ENCODE results near the gene WDR1.

Gene WDR1

DNA sequence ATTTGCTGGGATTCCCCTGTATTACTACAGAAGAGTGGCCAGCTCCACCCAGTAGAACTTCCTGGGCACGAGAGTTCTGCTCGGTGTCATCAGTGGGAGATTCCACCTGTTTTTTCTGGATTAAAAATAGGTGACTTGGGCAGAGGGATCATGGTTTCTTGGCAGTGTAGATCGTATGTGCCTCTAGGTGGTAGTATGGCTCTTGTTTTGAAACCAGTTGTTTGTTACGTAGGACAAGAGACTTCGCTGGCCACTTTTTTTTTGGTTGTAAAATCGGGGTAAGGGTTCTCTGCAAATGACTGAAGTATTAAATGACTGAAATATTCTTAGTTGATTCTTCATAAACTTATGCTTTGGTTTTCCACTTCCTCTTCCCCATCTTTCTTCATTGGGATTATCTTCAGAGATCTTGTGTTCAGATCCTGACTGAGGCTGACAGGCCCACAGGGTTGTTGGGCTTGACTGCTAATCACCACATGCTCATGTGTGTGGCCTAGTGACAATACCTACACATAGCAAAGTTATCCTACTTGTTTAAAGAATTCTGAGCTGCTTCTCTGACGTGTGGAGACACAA lies 43.8 kb upstream of the WDR1 start:
- peak; percentile 65 for DNase-seq (ENCODE audit: low read depth)
- TF ChIP-seq, protein P1, sequence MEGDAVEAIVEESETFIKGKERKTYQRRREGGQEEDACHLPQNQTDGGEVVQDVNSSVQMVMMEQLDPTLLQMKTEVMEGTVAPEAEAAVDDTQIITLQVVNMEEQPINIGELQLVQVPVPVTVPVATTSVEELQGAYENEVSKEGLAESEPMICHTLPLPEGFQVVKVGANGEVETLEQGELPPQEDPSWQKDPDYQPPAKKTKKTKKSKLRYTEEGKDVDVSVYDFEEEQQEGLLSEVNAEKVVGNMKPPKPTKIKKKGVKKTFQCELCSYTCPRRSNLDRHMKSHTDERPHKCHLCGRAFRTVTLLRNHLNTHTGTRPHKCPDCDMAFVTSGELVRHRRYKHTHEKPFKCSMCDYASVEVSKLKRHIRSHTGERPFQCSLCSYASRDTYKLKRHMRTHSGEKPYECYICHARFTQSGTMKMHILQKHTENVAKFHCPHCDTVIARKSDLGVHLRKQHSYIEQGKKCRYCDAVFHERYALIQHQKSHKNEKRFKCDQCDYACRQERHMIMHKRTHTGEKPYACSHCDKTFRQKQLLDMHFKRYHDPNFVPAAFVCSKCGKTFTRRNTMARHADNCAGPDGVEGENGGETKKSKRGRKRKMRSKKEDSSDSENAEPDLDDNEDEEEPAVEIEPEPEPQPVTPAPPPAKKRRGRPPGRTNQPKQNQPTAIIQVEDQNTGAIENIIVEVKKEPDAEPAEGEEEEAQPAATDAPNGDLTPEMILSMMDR (conservative IDR thresholded peaks at IDR 0.05; ENCODE audit: low read depth, low read length): peak; percentile 54
- H3K4me3 ChIP-seq (ENCODE audit: low read depth, low read length): no peak overlapping the region

DNA sequence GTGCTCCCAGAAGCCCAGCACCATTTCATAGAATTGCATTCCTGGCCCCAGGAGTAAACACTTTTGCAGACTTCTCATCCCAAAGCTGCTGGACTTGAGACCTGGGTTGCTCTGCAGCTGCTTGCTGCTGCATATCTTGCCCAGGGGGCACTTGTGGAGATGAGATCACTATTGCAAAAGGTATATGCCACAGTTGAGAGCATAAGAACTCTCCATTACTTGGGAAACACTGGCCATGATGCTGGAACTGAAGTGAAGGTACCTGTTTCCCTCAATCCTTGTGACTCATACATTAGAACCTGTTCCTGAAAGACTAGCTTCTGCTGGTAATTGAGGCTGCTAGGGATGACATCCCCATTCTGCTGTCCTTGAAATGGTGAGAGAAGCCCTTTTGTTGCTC lies 43.1 kb upstream of the WDR1 start:
- DNase-seq (ENCODE audit: low read depth): no peak
- TF ChIP-seq, protein P1 (conservative IDR thresholded peaks at IDR 0.05; ENCODE audit: low read depth, low read length): no peak
- H3K4me3 ChIP-seq (ENCODE audit: low read depth, low read length): no peak overlapping the region

DNA sequence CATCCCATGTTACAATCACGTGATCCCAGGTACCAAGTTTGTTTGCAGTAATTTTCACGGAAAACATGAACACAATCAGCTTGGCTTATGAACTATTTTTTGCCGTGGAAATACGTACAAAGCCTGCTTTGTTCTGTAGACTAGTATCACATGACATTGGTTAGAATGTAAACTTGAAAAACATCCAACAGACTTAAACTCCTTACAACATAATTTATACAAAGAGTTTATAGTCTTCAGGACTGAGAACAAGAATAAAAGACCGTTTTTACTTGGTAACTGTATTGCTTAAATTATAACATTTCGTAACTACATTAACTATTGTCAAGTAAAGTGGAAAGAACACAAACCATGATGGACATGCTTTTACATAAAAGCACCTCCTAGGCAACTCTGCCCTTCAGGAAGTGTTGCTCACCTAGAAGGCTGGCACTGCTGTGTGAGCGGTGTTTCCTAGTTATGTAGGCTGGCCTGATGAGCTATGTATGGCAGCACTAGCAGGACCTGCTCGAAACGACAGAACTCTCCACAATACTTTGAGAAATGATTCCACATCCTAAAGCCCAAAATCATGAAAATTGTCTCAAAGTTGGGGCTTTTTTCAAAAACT lies 41.8 kb upstream of the WDR1 start:
- no peak overlapping the region for H3K4me3 ChIP-seq (ENCODE audit: low read depth, low read length)
- TF ChIP-seq, protein P1 (conservative IDR thresholded peaks at IDR 0.05; ENCODE audit: low read depth, low read length): no peak
- peak; percentile 19 for DNase-seq (ENCODE audit: low read depth)

DNA sequence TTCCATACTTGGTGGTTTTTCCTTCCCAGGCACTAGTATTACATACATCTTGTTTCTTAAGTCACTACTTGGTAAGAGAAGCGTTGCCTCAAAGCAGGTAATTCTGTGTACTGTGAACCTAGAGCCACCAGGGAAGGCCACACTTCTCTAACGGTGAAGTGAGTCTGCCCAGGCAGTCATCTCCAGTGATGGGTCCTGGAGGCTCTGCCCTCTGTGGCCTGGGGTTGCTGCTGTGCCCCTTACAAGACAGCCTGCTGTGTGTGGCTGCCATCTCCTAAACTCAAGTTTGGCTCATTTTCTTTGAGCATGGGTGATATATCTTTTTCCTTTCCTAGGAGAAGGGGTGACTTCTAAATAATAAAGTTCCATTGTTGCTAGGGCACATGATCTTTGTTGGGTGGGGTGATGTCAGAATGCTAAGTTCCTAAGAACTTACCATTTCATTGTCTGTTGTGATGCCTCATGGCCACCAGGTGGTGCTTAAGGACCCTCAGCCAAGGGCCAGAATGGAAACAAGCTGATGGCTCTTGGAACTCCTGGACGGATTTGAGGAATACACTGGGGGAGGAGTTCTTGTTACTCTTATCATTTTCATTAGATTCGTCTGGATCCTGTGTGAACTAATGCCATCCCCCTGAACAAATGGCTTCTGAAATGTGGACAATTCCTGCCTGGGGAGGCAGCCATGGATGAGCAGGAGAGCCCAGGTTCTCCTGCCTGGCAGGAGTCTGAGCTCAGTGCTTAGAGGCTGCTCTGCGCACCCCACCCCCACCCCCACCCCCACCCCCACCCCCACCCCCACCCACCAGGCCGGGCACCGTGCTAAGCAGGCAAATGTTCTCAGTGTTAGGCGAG lies 41.1 kb upstream of the WDR1 start:
- no peak overlapping the region for H3K4me3 ChIP-seq (ENCODE audit: low read depth, low read length)
- DNase-seq (ENCODE audit: low read depth): peak; percentile 88
- TF ChIP-seq, protein P1 (conservative IDR thresholded peaks at IDR 0.05; ENCODE audit: low read depth, low read length): peak; percentile 96

DNA sequence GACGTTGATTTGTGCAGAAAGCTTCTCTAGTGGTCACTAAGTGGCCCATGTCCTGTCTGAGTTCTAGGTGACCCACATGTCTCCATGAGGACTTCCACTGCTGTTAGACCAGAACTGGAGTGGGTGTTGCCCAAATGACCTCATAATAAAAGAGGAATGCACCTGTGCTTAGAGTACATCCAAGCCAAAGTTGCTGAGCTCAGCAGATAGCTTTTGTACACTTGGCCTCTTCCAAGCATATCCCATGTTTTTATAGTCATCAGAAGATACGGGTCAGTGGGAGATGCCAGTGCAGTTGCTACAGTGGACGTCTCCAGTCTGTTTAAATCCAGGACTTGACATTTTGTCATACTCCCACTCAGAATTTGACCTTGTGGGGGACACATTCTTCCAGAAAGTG lies 37.6 kb upstream of the WDR1 start:
- H3K4me3 ChIP-seq (ENCODE audit: low read depth, low read length): no peak overlapping the region
- no peak for DNase-seq (ENCODE audit: low read depth)
- TF ChIP-seq, protein P1 (conservative IDR thresholded peaks at IDR 0.05; ENCODE audit: low read depth, low read length): no peak

DNA sequence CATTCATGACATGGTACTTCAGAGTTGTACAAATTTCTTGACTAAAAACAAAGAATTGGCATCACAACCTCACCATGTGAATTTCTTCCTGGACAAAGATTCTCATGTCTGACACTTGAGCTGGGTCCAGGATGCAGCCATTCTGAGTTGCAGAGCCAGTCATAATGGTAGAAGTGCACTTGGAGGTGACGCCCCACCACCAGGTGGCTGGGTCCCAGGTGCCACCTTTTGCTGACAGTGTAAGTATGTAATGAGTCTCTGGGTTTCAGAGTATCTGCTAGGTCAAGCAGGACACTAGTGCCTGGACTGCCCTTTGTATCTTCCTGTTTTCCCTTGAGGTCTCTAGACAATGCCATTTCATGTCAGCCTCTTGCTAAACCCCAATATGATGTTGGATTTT lies 36.6 kb upstream of the WDR1 start:
- H3K4me3 ChIP-seq (ENCODE audit: low read depth, low read length): no peak overlapping the region
- DNase-seq (ENCODE audit: low read depth): no peak
- TF ChIP-seq, protein P1 (conservative IDR thresholded peaks at IDR 0.05; ENCODE audit: low read depth, low read length): no peak

All from choroid plexus epithelial cell (primary cell).